Mesendoderm (in vitro differentiated cells): ENCODE data around the gene GSTM5. TPM values are rescaled to one million over a fixed set of nuclear protein-coding genes. Genes with fewer than 3 reads are reported as not detected.
A peak's percentile ranks its signal among the peaks of the same experiment; 100 is the strongest.
"Not testable (repeated sequence)": the region's sequence is repeated elsewhere in the genome, so short reads cannot be mapped to it uniquely, and the experiment has no call there.

Experiments used
- DNase-seq: peaks from one replicate; pipeline ENCODE4 v3.0.0; 2013
- H2AK5ac ChIP-seq: 2 replicates; pipeline ENCODE4 v1.6.1; 2013; ENCODE audit warnings: low read length, inconsistent platforms
- H2BK120ac ChIP-seq: 2 replicates; pipeline ENCODE4 v1.6.1; 2013; ENCODE audit warnings: low read depth, mild to moderate bottlenecking, low read length, moderate library complexity, mixed read lengths
- H2BK15ac ChIP-seq: replicated peaks from 2 replicates; pipeline ENCODE4 v1.6.1; 2013; ENCODE audit warnings: low read depth, mild to moderate bottlenecking, moderate library complexity
- H2BK5ac ChIP-seq: 2 replicates; pipeline ENCODE4 v1.6.1; 2013; ENCODE audit warnings: low read length, inconsistent platforms
- H3K18ac ChIP-seq: 2 replicates; pipeline ENCODE4 v1.6.1; 2013; ENCODE audit warnings: mild to moderate bottlenecking, low read length, mixed read lengths
- H3K23ac ChIP-seq: one replicate; pipeline ENCODE4 v1.6.1; 2013; ENCODE audit warnings: low read length
- H3K27ac ChIP-seq: 2 replicates; pipeline ENCODE4 v1.5.1; 2013; ENCODE audit warnings: low read depth, mild to moderate bottlenecking, inconsistent platforms, low read length, moderate library complexity
- H3K27me3 ChIP-seq: 2 replicates; pipeline ENCODE4 v1.6.1; 2013; ENCODE audit warnings: low read length, control low read depth, mild to moderate bottlenecking, inconsistent platforms; ENCODE audit not compliant: insufficient read depth, poor library complexity
- H3K36me3 ChIP-seq: 2 replicates; pipeline ENCODE4 v1.6.1; 2013; ENCODE audit warnings: low read length, inconsistent platforms; ENCODE audit not compliant: control insufficient read depth, insufficient read depth
- H3K4ac ChIP-seq: one replicate; pipeline ENCODE4 v1.6.1; 2013; ENCODE audit warnings: low read depth, mild to moderate bottlenecking, low read length, moderate library complexity
- H3K4me1 ChIP-seq: 2 replicates; pipeline ENCODE4 v1.6.1; 2013; ENCODE audit warnings: low read depth, low read length, inconsistent platforms; ENCODE audit not compliant: control insufficient read depth
- H3K4me2 ChIP-seq: 2 replicates; pipeline ENCODE4 v1.6.1; 2013; ENCODE audit warnings: low read length
- H3K4me3 ChIP-seq: 2 replicates; pipeline ENCODE4 v1.5.1; 2013; ENCODE audit warnings: mild to moderate bottlenecking, low read length
- H3K56ac ChIP-seq: one replicate; pipeline ENCODE4 v1.6.1; 2013; ENCODE audit warnings: low read length
- H3K79me1 ChIP-seq: 2 replicates; pipeline ENCODE4 v1.6.1; 2013; ENCODE audit warnings: low read length, inconsistent platforms
- H3K79me2 ChIP-seq: 2 replicates; pipeline ENCODE4 v1.6.1; 2013; ENCODE audit warnings: mild to moderate bottlenecking, low read length; ENCODE audit not compliant: control insufficient read depth, insufficient read depth
- H3K9ac ChIP-seq: 2 replicates; pipeline ENCODE4 v1.6.1; 2013; ENCODE audit warnings: low read length, inconsistent platforms
- H4K5ac ChIP-seq: one replicate; pipeline ENCODE4 v1.6.1; 2013; ENCODE audit warnings: low read length
- H4K8ac ChIP-seq: one replicate; pipeline ENCODE4 v1.6.1; 2013; ENCODE audit warnings: low read depth, mild to moderate bottlenecking, control low read depth, low read length, moderate library complexity
- WGBS: extraction: QIAGEN DNeasy Blood & Tissue Kit; methylation state at CpG from one replicate; pipeline ENCODE4 v1.1.7; 2013; ENCODE audit warnings: low lambda C conversion rate, missing lambda C conversion rate; ENCODE audit not compliant: insufficient coverage; ENCODE audit errors: extremely low coverage; 5-methylcytosine and 5-hydroxymethylcytosine counted together
- polyA plus RNA-seq, 2 experiments: library from polyadenylated mRNA; stranded (reverse); fragments of 200-250 nt; gene quantifications; one replicate each; pipeline ENCODE4 v1.2.3, GENCODE V29; 2013

GSTM5 gene
- polyA plus RNA-seq (2013, experiment 1 of 2): 0.14 TPM
- polyA plus RNA-seq (2013, experiment 2 of 2): 0.22 TPM

- not testable (repeated sequence) for H3K4ac ChIP-seq, H3K4me3 ChIP-seq, H3K79me2 ChIP-seq, H2AK5ac ChIP-seq, H2BK15ac ChIP-seq, DNase-seq, H3K4me1 ChIP-seq, H3K4me2 ChIP-seq, H4K8ac ChIP-seq, H2BK120ac ChIP-seq, H3K18ac ChIP-seq, H3K23ac ChIP-seq, H3K36me3 ChIP-seq, H3K79me1 ChIP-seq, H4K5ac ChIP-seq, H3K27ac ChIP-seq, H3K27me3 ChIP-seq, H2BK5ac ChIP-seq
- H3K56ac ChIP-seq: peak within 1 kb of the TSS; percentile 30
- H3K9ac ChIP-seq: peak within 1 kb of the TSS; percentile 28
- no CpG with 5 or more reads among the region's 33 CpGs for WGBS
Measured at GRCh38 chr1:109711593-109712320, at the start of gene GSTM5. TSS of gene GSTM5 (plus strand) at chr1:109712251. CDS start at chr1:109712313, 62 bp downstream.

- H2AK5ac ChIP-seq: no peak overlapping the region
- no peaks in the 10 kb centered on the region for H3K79me2 ChIP-seq
- no peaks in the 10 kb centered on the region for H3K27me3 ChIP-seq
- H3K4me1 ChIP-seq: no peaks in the 10 kb centered on the region
- H3K4ac ChIP-seq: no peak overlapping the region
- no peak overlapping the region for H4K8ac ChIP-seq
- no peak overlapping the region for H3K4me3 ChIP-seq
- no peak overlapping the region for H3K56ac ChIP-seq
- H3K18ac ChIP-seq: no peak overlapping the region
- no peak overlapping the region for H2BK5ac ChIP-seq
- no peak overlapping the region for H2BK120ac ChIP-seq
- no peak for DNase-seq
- no CpG with 5 or more reads among the region's 1 CpG for WGBS
- no peaks in the 10 kb centered on the region for H3K79me1 ChIP-seq
- no peak overlapping the region for H3K9ac ChIP-seq
- H2BK15ac ChIP-seq: no peak overlapping the region
- no peak overlapping the region for H3K27ac ChIP-seq
- H3K4me2 ChIP-seq: no peak overlapping the region
- no peak overlapping the region for H4K5ac ChIP-seq
- H3K36me3 ChIP-seq: no peaks in the 10 kb centered on the region
- no peak overlapping the region for H3K23ac ChIP-seq
Measured at GRCh38 chr1:109664671-109665070, 47.4 kb upstream of the GSTM5 start.

GRCh38 chr1:109667452-109668122 lies 44.5 kb upstream of the GSTM5 start, which contains the start of gene GSTM2:
TSS of gene GSTM2 (plus strand) at chr1:109668057. CDS start at chr1:109668116, 59 bp downstream.
- peak; percentile 93 for DNase-seq
- Histone ChIP-seq H3K36me3 (no peaks in the 10 kb centered on the region), H3K18ac (peak within 1 kb of the TSS; percentile 32), H3K4me1 (no peaks in the 10 kb centered on the region), H3K56ac (peak within 1 kb of the TSS; percentile 50), H3K9ac (peak within 1 kb of the TSS; percentile 49), H3K79me1 (no peaks in the 10 kb centered on the region), H3K4me3 (no peak within 1 kb of the TSS), H2BK120ac (no peak within 1 kb of the TSS), H2BK5ac (no peak within 1 kb of the TSS), H4K8ac (no peak within 1 kb of the TSS), H3K27me3 (no peaks in the 10 kb centered on the region), H3K27ac (no peak within 1 kb of the TSS), H4K5ac (no peak within 1 kb of the TSS), H2AK5ac (no peak within 1 kb of the TSS), H3K23ac (peak within 1 kb of the TSS; percentile 66), H3K4ac (no peak within 1 kb of the TSS), H3K4me2 (peak within 1 kb of the TSS; percentile 40), H2BK15ac (no peak within 1 kb of the TSS), H3K79me2 (no peaks in the 10 kb centered on the region)
- no CpG with 5 or more reads among the region's 22 CpGs for WGBS

- H2AK5ac ChIP-seq: no peak overlapping the region
- H3K4me2 ChIP-seq: peak overlapping the region; percentile 40
- peak overlapping the region; percentile 50 for H3K56ac ChIP-seq
- peak overlapping the region; percentile 32 for H3K18ac ChIP-seq
- H3K4me3 ChIP-seq: no peak overlapping the region
- peak overlapping the region; percentile 66 for H3K23ac ChIP-seq
- no peaks in the 10 kb centered on the region for H3K4me1 ChIP-seq
- no peak overlapping the region for H3K27ac ChIP-seq
- peak overlapping the region; percentile 49 for H3K9ac ChIP-seq
- H3K36me3 ChIP-seq: no peaks in the 10 kb centered on the region
- H3K4ac ChIP-seq: no peak overlapping the region
- no peaks in the 10 kb centered on the region for H3K27me3 ChIP-seq
- no peak for DNase-seq
- no CpG with 5 or more reads among the region's 26 CpGs for WGBS
- no peak overlapping the region for H4K5ac ChIP-seq
- H4K8ac ChIP-seq: no peak overlapping the region
- no peaks in the 10 kb centered on the region for H3K79me1 ChIP-seq
- H2BK5ac ChIP-seq: no peak overlapping the region
- no peaks in the 10 kb centered on the region for H3K79me2 ChIP-seq
- no peak overlapping the region for H2BK120ac ChIP-seq
- no peak overlapping the region for H2BK15ac ChIP-seq
Measured at GRCh38 chr1:109668123-109668775, 43.8 kb upstream of the GSTM5 start.

DNA sequence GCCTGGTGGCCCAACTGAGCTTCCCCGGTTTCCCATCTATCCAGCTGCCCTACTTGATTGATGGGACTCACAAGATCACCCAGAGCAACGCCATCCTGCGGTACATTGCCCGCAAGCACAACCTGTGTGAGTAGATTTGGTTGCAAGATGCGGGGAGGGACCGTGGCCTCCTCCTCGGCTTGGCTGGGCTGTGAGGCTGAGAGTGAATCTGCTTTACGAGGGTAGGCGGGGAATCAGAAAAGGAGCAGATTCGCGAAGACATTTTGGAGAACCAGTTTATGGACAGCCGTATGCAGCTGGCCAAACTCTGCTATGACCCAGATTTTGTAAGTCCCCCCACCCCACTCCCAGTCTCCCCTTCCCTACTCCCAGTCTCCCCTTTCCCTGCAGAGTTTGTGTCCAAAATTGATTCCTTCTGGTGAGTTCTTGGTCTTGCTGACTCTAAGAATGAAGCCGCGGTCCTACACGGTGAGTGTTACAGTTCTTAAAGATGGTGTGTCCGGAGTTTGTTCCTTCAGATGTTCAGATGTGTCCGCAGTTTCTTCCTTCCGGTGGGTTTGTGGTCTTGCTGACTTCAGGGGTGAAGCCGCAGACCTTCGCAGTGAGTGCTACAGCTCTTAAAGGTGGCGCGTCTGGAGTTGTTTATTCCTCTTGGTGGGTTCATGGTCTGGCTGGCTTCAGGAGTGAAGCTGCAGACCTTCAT lies 42.7 kb upstream of the GSTM5 start:
- Histone ChIP-seq H2BK120ac (no peak overlapping the region), H4K8ac (no peak overlapping the region), H3K4ac (no peak overlapping the region), H3K36me3 (no peaks in the 10 kb centered on the region), H3K23ac (no peak overlapping the region), H3K27ac (no peak overlapping the region), H2AK5ac (no peak overlapping the region), H3K4me3 (no peak overlapping the region), H3K79me2 (no peaks in the 10 kb centered on the region), H3K27me3 (no peaks in the 10 kb centered on the region), H3K18ac (no peak overlapping the region), H4K5ac (no peak overlapping the region), H3K79me1 (no peaks in the 10 kb centered on the region), H2BK15ac (no peak overlapping the region), H2BK5ac (no peak overlapping the region), H3K4me1 (no peaks in the 10 kb centered on the region), H3K4me2 (no peak overlapping the region), H3K9ac (no peak overlapping the region), H3K56ac (no peak overlapping the region)
- no peak for DNase-seq
- WGBS: no CpG with 5 or more reads among the region's 22 CpGs
